Hepatocyte (in vitro differentiated cells): ENCODE results near the gene ZBTB16. TPM values are rescaled to one million over a fixed set of nuclear protein-coding genes. Genes with fewer than 3 reads are reported as not detected.

Source experiments
- DNase-seq: peaks from one replicate; pipeline ENCODE4 v3.0.0-alpha.2; 2016; ENCODE audit warnings: low spot score
- H2AFZ ChIP-seq: fragments of 200-600 bp; sonication (generic); 2 replicates; pipeline ENCODE4 v1.6.0; 2016; ENCODE audit warnings: antibody characterized with exemption, mild to moderate bottlenecking
- H3K27ac ChIP-seq: fragments of 200-600 bp; sonication (generic); 2 replicates; pipeline ENCODE4 v1.5.1; 2016; ENCODE audit warnings: mild to moderate bottlenecking
- H3K27me3 ChIP-seq: fragments of 200-600 bp; sonication (generic); 2 replicates; pipeline ENCODE4 v1.6.1; 2016
- H3K36me3 ChIP-seq: fragments of 200-600 bp; sonication (generic); replicated peaks from 2 replicates; pipeline ENCODE4 v1.5.1; 2016; ENCODE audit warnings: low read depth; ENCODE audit not compliant: insufficient read depth
- H3K4me1 ChIP-seq: fragments of 200-600 bp; sonication (generic); 2 replicates; pipeline ENCODE4 v1.5.1; 2016; ENCODE audit warnings: mild to moderate bottlenecking, moderate library complexity; ENCODE audit not compliant: insufficient read depth
- H3K4me2 ChIP-seq: fragments of 200-600 bp; sonication (generic); 2 replicates; pipeline ENCODE4 v1.6.0; 2016
- H3K4me3 ChIP-seq: fragments of 200-600 bp; sonication (generic); 2 replicates; pipeline ENCODE4 v1.5.1; 2016; ENCODE audit warnings: mild to moderate bottlenecking
- H3K79me2 ChIP-seq: fragments of 200-600 bp; sonication (generic); 2 replicates; pipeline ENCODE4 v1.6.0; 2017; ENCODE audit warnings: mild to moderate bottlenecking
- H3K9me2 ChIP-seq: fragments of 200-600 bp; sonication (generic); replicated peaks from 2 replicates; pipeline ENCODE4 v1.6.0; 2017; ENCODE audit warnings: mild to moderate bottlenecking; ENCODE audit not compliant: insufficient read depth
- H3K9me3 ChIP-seq: fragments of 200-600 bp; sonication (generic); 2 replicates; pipeline ENCODE4 v1.5.1; 2016; ENCODE audit warnings: low read depth, mild to moderate bottlenecking
- H4K20me1 ChIP-seq: fragments of 200-600 bp; sonication (generic); 2 replicates; pipeline ENCODE4 v1.6.0; 2016; ENCODE audit warnings: mild to moderate bottlenecking; ENCODE audit not compliant: insufficient read depth, poor library complexity, severe bottlenecking
- EZH2 ChIP-seq: fragments of 200-600 bp; sonication (generic); IDR thresholded peaks from 2 replicates; pipeline ENCODE4 v1.6.1; 2016; ENCODE audit warnings: antibody characterized with exemption, mild to moderate bottlenecking, borderline replicate concordance
- EZH2phosphoT487 ChIP-seq: fragments of 200-600 bp; sonication (generic); IDR thresholded peaks from one replicate; pipeline ENCODE4 v1.6.1; 2018; ENCODE audit warnings: antibody characterized with exemption, mild to moderate bottlenecking, low read depth, moderate library complexity; ENCODE audit not compliant: unreplicated experiment, severe bottlenecking
- WGBS: methylation state at CpG from one replicate; pipeline ENCODE4 v1.1.6; 2016; ENCODE audit warnings: low lambda C conversion rate; ENCODE audit errors: missing lambda C conversion rate; 5-methylcytosine and 5-hydroxymethylcytosine counted together
- polyA plus RNA-seq: library from polyadenylated mRNA; unstranded; fragments of >200 nt; fragmentation: Nextera tagmentation; extraction: Ambion mirVana; gene quantifications from 2 replicates; pipeline ENCODE4 v1.2.1, GENCODE V29; 2016
- total RNA-seq: library from RNA; depleted of rRNA; stranded (reverse); fragments of >200 nt; gene quantifications from 2 replicates; pipeline ENCODE4 v1.2.3, GENCODE V29; 2014
- TF ChIP-seq, protein P1 (sequence below): fragments of 200-600 bp; sonication (generic); IDR thresholded peaks from 2 replicates; pipeline ENCODE4 v1.5.1; 2016; ENCODE audit warnings: antibody characterized with exemption, mild to moderate bottlenecking; ENCODE audit not compliant: poor library complexity

ZBTB16 gene
- total and polyA plus RNA-seq, 2 experiments from 2014 or later, result 30.1 to 52.3 TPM

DNA sequence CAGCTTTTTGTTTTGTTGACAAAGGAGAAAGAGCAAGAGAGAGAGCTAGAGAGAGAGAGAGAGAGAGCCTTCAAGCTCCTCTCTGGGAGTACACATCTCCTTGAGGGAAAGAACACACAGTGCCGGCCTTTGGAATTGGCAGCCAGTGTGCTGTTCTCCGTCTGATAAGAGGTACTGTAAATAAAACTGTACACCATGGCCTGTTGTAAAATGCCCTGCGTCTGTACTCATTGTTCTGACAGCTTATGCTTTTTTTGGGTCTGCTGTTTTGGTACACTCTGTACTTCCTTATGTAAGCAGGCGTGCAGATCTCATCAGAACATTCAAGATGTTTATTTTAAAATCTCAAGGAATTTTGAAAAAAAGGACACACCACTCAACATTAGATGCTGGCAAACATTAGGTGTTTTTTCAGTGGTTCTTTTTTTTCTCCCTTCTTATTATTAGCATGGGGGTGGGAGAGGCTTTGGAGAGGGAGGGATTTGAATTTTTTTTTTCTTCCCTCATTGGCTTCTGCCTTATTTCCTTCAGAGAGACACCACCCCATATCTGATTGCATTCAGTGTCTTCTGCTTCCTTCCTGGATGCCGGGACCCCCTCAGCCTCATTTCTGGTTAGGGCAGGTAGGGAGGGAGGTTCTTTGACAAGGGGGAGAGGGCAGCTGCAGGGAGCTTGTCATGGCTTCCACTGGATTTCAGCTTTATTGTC is 119.9 kb downstream of the ZBTB16 start:
- H3K27ac ChIP-seq, result peak overlapping the region; percentile 91
- H3K4me2 ChIP-seq, result peak overlapping the region; percentile 62
- H3K4me3 ChIP-seq, result no peak overlapping the region
- H4K20me1 ChIP-seq, result no peaks in the 10 kb centered on the region
- no peaks in the 10 kb centered on the region for H3K27me3 ChIP-seq
- TF ChIP-seq, protein P1, sequence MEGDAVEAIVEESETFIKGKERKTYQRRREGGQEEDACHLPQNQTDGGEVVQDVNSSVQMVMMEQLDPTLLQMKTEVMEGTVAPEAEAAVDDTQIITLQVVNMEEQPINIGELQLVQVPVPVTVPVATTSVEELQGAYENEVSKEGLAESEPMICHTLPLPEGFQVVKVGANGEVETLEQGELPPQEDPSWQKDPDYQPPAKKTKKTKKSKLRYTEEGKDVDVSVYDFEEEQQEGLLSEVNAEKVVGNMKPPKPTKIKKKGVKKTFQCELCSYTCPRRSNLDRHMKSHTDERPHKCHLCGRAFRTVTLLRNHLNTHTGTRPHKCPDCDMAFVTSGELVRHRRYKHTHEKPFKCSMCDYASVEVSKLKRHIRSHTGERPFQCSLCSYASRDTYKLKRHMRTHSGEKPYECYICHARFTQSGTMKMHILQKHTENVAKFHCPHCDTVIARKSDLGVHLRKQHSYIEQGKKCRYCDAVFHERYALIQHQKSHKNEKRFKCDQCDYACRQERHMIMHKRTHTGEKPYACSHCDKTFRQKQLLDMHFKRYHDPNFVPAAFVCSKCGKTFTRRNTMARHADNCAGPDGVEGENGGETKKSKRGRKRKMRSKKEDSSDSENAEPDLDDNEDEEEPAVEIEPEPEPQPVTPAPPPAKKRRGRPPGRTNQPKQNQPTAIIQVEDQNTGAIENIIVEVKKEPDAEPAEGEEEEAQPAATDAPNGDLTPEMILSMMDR, result no peak
- TF ChIP-seq EZH2phosphoT487 (no peak), EZH2 (no peak)
- WGBS, result 6% methylated on average over 5 of the region's 5 CpGs
- H3K9me3 ChIP-seq, result no peaks in the 10 kb centered on the region
- H3K79me2 ChIP-seq, result peaks cover 50% of the 10 kb centered on the region
- H2AFZ ChIP-seq, result no peak overlapping the region
- H3K4me1 ChIP-seq, result peaks cover 60% of the 10 kb centered on the region
- peak; percentile 89 for DNase-seq
- H3K36me3 ChIP-seq, result no peaks in the 10 kb centered on the region
- no peaks in the 10 kb centered on the region for H3K9me2 ChIP-seq

DNA sequence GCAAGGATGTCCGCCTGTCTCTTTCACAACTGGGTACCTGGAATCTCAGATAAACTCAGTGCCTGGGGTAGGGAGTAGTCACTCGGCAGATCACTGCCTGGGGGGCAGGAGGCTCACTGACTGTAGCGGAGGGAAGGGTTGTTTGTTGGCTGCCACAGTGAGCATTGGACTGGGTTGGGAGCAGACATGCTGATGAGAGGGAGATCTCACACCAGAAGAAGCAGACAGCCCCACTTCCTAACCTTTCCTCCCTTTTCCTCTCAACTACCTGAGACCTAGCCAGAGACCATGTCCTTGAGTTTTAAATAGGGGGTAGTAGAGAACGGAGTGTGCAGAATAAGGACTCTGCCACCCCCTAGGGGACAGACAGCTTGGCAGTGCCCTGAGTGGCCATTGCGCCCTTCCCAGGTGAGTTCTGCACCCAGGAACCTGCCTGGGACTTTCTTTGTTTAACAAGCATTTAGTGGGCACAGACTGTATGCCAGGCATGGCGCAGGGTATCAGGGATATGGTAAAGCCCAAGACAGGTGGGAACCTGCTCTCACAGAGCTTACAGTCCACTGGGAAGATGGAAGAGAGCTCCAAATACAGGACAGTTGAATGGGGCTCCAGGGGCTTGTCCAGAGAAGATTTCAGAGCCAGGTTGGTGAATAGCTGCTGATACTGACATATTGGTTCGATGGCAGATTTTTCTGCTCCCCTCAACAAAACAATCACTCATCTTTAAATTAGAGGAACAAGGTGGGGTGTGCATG is 121.0 kb downstream of the ZBTB16 start:
- Histone ChIP-seq H3K27me3 (no peaks in the 10 kb centered on the region), H3K4me1 (peaks cover 49% of the 10 kb centered on the region), H3K36me3 (no peaks in the 10 kb centered on the region), H3K4me2 (peak overlapping the region; percentile 62), H4K20me1 (no peaks in the 10 kb centered on the region), H3K4me3 (no peak overlapping the region), H3K9me3 (no peaks in the 10 kb centered on the region), H2AFZ (no peak overlapping the region), H3K27ac (peak overlapping the region; percentile 91), H3K9me2 (no peaks in the 10 kb centered on the region), H3K79me2 (peaks cover 51% of the 10 kb centered on the region)
- no peak for TF ChIP-seq EZH2phosphoT487
- TF ChIP-seq, protein P1, result peak; percentile 53
- 72% methylated on average over 7 of the region's 7 CpGs for WGBS
- peak; percentile 46 for DNase-seq

DNA sequence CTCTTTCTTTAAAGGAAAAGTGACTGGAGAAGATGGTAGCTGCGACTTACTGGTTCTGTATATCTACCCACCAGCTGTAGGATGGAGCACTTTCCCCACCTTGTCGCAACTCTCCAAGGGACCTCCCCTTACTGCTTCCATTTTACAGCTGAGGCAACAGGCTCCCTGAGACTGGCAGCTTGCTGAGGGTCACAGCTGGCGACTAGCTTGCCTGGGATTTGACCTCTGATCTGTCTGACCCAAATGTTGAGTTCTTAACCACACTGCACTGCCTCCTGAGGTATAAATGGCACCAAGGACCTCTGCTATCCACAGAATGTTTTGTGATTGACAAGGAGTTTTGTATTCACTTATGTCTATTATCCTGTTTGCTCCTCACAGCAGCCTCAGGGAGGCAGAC is 121.7 kb downstream of the ZBTB16 start:
- TF ChIP-seq EZH2 (no peak), EZH2phosphoT487 (no peak)
- TF ChIP-seq, protein P1, result no peak
- no peak overlapping the region for H2AFZ ChIP-seq
- H3K4me3 ChIP-seq, result no peak overlapping the region
- 68% methylated on average over 3 of the region's 3 CpGs for WGBS
- H3K36me3 ChIP-seq, result no peaks in the 10 kb centered on the region
- no peaks in the 10 kb centered on the region for H3K9me3 ChIP-seq
- H4K20me1 ChIP-seq, result no peaks in the 10 kb centered on the region
- peak overlapping the region; percentile 91 for H3K27ac ChIP-seq
- no peak for DNase-seq
- peak overlapping the region; percentile 62 for H3K4me2 ChIP-seq
- H3K27me3 ChIP-seq, result no peaks in the 10 kb centered on the region
- peaks cover 53% of the 10 kb centered on the region for H3K79me2 ChIP-seq
- H3K4me1 ChIP-seq, result peaks cover 45% of the 10 kb centered on the region
- H3K9me2 ChIP-seq, result no peaks in the 10 kb centered on the region
